Activated T-cell treated with anti-CD3 and anti-CD28 coated beads, Interleukin-2, amount 50 U/mL, for 48 hours (primary cell): ENCODE data around the gene EFL1.
A peak's percentile ranks its signal among the peaks of the same experiment; 100 is the strongest.

ENCODE experiments used
- DNase-seq, 2 experiments: peaks; one replicate each; pipeline ENCODE4 v3.0.0-alpha.2; 2020

Gene EFL1

GRCh38 chr15:82114660-82115059, 147.9 kb downstream of the EFL1 start:
- DNase-seq, result no peak

- DNase-seq, result no peak
These were observed 149.3 kb downstream of the EFL1 start for GRCh38 chr15:82113106-82113715.

- no peak for DNase-seq
These were observed 150.6 kb downstream of the EFL1 start for GRCh38 chr15:82111918-82112317.

GRCh38 chr15:82110144-82110543, 152.4 kb downstream of the EFL1 start:
- no peak for DNase-seq

- peak; percentile 85 to 88 for DNase-seq
These were observed 153.9 kb downstream of the EFL1 start for GRCh38 chr15:82108489-82109078.

GRCh38 chr15:82106679-82107078, 155.9 kb downstream of the EFL1 start:
- no peak for DNase-seq

GRCh38 chr15:82105451-82106215, 156.9 kb downstream of the EFL1 start:
- no peak for DNase-seq

- DNase-seq, result no peak
These were observed 159.1 kb downstream of the EFL1 start for GRCh38 chr15:82103468-82103867.

- no peak for DNase-seq
These were observed 162.2 kb downstream of the EFL1 start for GRCh38 chr15:82100111-82100929.

- no peak for DNase-seq
These were observed 163.9 kb downstream of the EFL1 start for GRCh38 chr15:82098674-82099073.

GRCh38 chr15:82095803-82096202, 166.7 kb downstream of the EFL1 start:
- no peak for DNase-seq

- DNase-seq, result no peak
These were observed 168.7 kb downstream of the EFL1 start for GRCh38 chr15:82093774-82094211.

GRCh38 chr15:82093325-82093724, 169.2 kb downstream of the EFL1 start:
- no peak for DNase-seq

GRCh38 chr15:82091636-82092140, 170.8 kb downstream of the EFL1 start:
- no peak for DNase-seq

- DNase-seq, result no peak
These were observed 176.1 kb downstream of the EFL1 start for GRCh38 chr15:82086243-82086995.

GRCh38 chr15:82081914-82082762, 180.4 kb downstream of the EFL1 start:
- no peak for DNase-seq

GRCh38 chr15:82080774-82081173, 181.8 kb downstream of the EFL1 start:
- no peak for DNase-seq
